WERI-Rb-1 (cell line): ENCODE measurements around the gene PORCN.

Experiments used
- DNase-seq: peaks from one replicate; pipeline ENCODE4 v3.0.0-alpha.2; 2020
- H3K27ac ChIP-seq: fragments of 250-450 bp; sonication (Bioruptor Pico); 2 replicates; pipeline ENCODE4 v1.5.1; 2020; ENCODE audit warnings: mild to moderate bottlenecking, moderate library complexity
- H3K27me3 ChIP-seq: fragments of 250-450 bp; sonication (Bioruptor Pico); 2 replicates; pipeline ENCODE4 v1.5.1; 2021; ENCODE audit warnings: mild to moderate bottlenecking, low read depth, moderate library complexity; ENCODE audit not compliant: insufficient read depth, severe bottlenecking
- H3K36me3 ChIP-seq: fragments of 250-450 bp; sonication (Bioruptor Pico); 2 replicates; pipeline ENCODE4 v1.5.1; 2020; ENCODE audit warnings: mild to moderate bottlenecking, moderate library complexity
- H3K4me3 ChIP-seq: 2 replicates; pipeline ENCODE4 v1.5.1; 2011; ENCODE audit warnings: low read depth, mild to moderate bottlenecking, control low read depth, low read length
- H3K9me3 ChIP-seq: fragments of 250-450 bp; sonication (Bioruptor Pico); 2 replicates; pipeline ENCODE4 v1.5.1; 2021; ENCODE audit warnings: mild to moderate bottlenecking, moderate library complexity; ENCODE audit not compliant: severe bottlenecking
- TF ChIP-seq, protein P1 (sequence below): IDR thresholded peaks from 2 replicates; pipeline ENCODE4 v1.5.1; 2011; ENCODE audit warnings: low read depth, mild to moderate bottlenecking, control low read depth, inconsistent platforms, low read length

The PORCN gene

DNA sequence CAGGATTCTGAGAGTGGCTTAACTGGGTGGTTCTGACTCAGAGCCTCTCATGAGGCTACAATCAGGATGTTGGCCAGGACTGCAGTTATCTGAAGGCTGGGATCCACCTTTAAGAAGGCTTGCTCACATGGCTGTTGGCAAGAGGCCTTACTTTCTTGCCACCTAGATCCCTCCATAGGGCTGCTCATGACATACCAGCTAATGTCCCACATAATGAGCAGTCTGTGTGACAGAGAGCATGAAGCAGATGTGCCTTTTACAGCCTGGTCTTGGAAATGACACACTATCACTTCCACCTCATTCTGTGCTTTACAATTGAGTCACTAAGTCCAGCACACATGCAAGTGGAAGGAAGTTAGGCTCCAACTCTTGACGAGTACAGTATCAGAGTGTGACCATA, 61.2 kb downstream of the PORCN start:
- H3K36me3 ChIP-seq, result peaks cover 4% of the 10 kb centered on the region
- no peaks in the 10 kb centered on the region for H3K9me3 ChIP-seq
- H3K27me3 ChIP-seq, result peaks cover 19% of the 10 kb centered on the region
- DNase-seq, result no peak
- no peak overlapping the region for H3K27ac ChIP-seq
- TF ChIP-seq, protein P1, sequence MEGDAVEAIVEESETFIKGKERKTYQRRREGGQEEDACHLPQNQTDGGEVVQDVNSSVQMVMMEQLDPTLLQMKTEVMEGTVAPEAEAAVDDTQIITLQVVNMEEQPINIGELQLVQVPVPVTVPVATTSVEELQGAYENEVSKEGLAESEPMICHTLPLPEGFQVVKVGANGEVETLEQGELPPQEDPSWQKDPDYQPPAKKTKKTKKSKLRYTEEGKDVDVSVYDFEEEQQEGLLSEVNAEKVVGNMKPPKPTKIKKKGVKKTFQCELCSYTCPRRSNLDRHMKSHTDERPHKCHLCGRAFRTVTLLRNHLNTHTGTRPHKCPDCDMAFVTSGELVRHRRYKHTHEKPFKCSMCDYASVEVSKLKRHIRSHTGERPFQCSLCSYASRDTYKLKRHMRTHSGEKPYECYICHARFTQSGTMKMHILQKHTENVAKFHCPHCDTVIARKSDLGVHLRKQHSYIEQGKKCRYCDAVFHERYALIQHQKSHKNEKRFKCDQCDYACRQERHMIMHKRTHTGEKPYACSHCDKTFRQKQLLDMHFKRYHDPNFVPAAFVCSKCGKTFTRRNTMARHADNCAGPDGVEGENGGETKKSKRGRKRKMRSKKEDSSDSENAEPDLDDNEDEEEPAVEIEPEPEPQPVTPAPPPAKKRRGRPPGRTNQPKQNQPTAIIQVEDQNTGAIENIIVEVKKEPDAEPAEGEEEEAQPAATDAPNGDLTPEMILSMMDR, result no peak
- no peak overlapping the region for H3K4me3 ChIP-seq
